GM12865 (cell line): ENCODE measurements around the gene TAS2R16.
"Not testable (repeated sequence)": the region's sequence is repeated elsewhere in the genome, so short reads cannot be mapped to it uniquely, and the experiment has no call there.

Source experiments
- DNase-seq: peaks from one replicate; pipeline ENCODE4 v3.0.0; 2010; ENCODE audit warnings: low read depth
- H3K4me3 ChIP-seq: 2 replicates; pipeline ENCODE4 v1.5.1; 2011; ENCODE audit warnings: mild to moderate bottlenecking, low read depth, low read length, control low read depth
- CTCF ChIP-seq: IDR thresholded peaks from 2 replicates; pipeline ENCODE4 v1.5.1; 2011; ENCODE audit warnings: low read length, control low read depth, low read depth, inconsistent platforms; ENCODE audit not compliant: insufficient read depth; ENCODE audit errors: missing control alignments

The TAS2R16 gene

GRCh38 chr7:122965306-122965705, 30.2 kb downstream of the TAS2R16 start:
- no peak for TF ChIP-seq CTCF
- no peak overlapping the region for H3K4me3 ChIP-seq
- no peak for DNase-seq

GRCh38 chr7:122953678-122954077, 41.8 kb downstream of the TAS2R16 start:
- DNase-seq, H3K4me3 ChIP-seq: not testable (repeated sequence)

- DNase-seq = no peak
- TF ChIP-seq CTCF = no peak
These were observed 44.5 kb downstream of the TAS2R16 start for GRCh38 chr7:122951006-122951405.

GRCh38 chr7:122949186-122949585, 46.3 kb downstream of the TAS2R16 start:
- DNase-seq = no peak
- TF ChIP-seq CTCF = no peak
- H3K4me3 ChIP-seq = no peak overlapping the region

More at GRCh38 chr7:122951006-122951405, 44.5 kb downstream of the TAS2R16 start:
- no peak overlapping the region for H3K4me3 ChIP-seq
